NCI-H2107 (cell line): Measurements from ENCODE around the gene WIF1.

Experiments
- DNase-seq: peaks from one replicate; lab custom pipeline; 2025; lab: John Stamatoyannopoulos, UW

WIF1 gene, protein sequence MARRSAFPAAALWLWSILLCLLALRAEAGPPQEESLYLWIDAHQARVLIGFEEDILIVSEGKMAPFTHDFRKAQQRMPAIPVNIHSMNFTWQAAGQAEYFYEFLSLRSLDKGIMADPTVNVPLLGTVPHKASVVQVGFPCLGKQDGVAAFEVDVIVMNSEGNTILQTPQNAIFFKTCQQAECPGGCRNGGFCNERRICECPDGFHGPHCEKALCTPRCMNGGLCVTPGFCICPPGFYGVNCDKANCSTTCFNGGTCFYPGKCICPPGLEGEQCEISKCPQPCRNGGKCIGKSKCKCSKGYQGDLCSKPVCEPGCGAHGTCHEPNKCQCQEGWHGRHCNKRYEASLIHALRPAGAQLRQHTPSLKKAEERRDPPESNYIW

DNA sequence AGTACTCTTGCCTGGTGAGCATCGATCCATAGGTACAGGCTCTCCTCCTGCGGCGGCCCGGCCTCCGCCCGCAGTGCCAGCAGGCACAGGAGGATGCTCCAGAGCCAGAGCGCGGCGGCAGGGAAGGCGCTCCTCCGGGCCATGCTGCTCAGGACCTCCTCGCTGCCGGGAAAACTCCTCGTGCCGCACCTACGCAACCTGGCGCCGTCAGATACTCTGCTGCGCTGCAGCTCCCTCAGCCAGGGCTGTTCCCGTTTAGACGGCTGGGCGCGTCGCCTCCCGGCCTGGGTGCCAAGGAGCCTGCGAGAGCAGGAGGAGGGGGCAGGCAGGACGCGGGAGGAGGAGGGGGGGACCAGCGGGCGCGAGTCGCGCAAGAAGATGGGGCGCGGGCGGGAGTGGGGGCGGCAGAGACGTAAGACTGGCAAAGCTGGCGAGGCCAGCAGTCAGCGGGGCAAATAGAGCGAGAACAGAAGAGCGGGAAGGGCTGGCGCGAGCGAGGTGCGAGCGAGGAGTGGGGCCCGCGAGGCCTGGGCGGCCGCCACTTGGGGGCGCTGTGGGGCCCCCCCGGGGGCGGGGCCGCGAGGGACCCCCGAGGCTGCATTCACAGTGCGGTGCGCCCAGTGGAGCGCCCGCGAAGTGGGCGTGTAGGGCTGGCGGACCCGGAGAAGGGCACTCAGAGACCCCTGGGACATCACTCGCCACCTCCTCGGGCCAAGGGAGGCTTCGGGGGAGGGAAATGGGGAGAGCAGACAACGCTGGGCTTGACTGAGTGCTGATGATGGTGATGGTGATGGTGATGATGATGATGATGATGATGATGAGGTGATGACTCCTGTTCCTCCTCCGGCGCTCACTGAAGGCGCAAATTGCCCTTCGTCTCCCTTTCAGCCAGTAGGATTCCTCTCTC lies at the start of gene WIF1:
WIF1 (minus strand) TSS at position 257 of the 907 bp plus-strand sequence; CDS start at position 143, 114 bp downstream.
- DNase-seq = peak; percentile 14

DNA sequence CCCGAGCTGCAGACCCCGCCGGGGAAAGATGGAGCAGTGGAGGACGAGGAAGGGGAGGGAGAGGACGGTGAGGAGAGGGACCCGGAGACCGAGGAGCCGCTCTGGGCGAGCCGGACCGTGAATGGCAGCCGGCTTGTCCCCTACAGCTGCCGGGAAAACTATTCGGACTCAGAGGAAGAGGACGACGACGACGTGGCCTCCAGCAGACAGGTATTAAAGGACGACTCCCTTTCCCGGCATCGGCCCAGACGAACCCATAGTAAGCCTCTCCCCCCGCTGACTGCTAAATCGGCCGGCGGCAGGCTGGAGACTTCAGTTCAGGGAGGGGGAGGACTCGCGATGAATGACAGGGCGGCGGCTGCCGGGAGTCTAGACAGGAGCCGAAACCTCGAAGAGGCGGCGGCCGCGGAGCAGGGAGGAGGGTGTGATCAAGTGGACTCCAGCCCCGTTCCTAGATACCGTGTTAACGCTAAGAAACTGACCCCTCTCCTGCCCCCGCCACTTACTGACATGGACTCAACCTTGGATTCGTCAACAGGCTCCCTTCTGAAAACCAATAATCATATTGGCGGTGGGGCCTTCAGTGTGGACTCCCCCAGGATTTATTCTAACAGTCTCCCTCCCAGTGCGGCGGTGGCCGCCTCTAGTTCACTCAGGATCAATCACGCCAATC lies 49.2 kb upstream of the WIF1 start:
- DNase-seq = no peak

DNA sequence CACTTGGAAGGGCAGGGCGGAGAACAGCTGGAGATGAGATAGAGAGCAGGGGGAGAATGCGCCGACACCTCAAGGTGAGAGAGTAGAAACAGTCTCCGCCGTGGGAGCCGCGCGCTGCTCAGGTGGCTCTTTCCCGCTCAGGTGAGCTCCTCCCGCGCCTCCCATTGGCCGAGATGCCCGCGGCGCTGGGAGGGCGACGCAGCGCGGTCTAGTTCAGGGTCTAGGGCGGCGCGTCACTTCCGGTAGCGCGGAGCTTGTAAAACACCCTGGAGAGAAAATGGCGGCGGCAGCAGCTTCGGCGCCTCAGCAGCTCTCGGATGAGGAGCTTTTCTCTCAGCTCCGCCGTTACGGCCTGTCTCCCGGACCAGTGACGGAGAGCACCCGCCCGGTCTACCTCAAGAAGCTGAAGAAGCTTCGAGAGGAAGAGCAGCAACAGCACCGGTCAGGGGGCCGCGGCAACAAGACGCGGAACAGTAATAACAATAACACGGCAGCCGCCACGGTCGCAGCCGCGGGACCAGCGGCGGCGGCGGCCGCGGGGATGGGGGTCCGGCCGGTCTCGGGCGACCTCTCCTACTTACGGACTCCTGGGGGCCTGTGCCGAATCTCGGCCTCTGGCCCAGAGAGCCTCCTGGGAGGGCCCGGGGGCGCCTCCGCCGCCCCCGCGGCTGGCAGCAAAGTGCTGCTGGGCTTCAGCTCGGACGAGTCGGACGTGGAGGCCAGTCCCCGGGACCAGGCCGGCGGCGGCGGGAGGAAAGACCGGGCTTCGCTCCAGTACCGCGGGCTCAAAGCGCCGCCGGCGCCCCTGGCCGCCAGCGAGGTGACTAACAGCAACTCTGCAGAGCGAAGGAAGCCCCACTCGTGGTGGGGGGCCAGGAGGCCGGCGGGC lies 48.5 kb upstream of the WIF1 start, which contains the start of gene LEMD3:
LEMD3 (plus strand) TSS at position 264 of the 889 bp plus-strand sequence; CDS start at position 278, 14 bp downstream.
- peak; percentile 96 for DNase-seq

DNA sequence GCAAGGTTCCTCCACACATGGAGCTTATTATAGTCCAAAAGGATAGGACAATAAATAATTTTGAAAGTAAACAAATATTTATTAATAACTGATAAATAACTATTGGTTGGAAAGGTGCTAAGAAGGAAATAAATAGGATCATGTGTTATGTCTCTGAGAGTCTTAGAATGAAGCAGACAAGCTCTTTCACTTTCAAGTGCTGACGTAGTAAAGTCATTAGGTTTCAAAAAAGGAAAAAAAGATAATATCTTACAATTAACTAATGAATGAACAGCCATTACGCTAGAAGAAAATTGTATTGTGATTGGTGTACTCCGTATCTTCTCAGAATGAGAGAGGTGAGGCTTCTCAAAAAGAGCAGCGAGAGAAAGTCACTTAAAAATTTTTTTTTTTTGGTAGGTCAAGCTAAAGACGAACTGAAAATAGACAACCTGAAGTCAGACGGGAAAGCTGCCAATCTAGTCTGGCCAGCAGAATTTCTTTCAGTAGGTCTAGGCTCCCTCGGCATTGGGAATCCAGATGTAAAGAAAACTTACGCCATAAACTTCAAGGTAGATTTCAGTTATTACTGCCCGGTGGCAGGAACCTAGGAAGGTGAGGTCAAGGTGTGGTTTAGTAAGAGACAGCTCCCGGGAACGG lies 47.7 kb upstream of the WIF1 start:
- no peak for DNase-seq

DNA sequence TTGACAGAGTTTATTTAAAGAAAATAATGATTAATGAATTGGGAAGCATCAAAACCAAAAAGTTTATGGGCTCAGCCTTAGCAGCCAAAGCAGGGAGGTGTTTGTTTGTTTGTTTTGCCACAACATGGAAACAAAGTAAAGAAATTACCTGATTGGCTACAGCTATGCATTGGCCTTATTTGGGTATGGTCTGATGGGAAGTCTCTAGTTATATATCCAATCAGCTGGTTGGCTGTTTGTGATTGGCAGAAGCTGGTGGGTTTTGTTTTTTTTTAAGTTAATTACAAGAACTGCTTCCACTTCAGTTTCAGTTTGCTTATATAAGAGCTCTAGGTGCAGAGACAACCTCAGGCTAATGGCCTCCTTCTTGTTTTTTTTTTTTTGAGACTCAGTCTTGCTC lies 43.7 kb upstream of the WIF1 start:
- no peak for DNase-seq

DNA sequence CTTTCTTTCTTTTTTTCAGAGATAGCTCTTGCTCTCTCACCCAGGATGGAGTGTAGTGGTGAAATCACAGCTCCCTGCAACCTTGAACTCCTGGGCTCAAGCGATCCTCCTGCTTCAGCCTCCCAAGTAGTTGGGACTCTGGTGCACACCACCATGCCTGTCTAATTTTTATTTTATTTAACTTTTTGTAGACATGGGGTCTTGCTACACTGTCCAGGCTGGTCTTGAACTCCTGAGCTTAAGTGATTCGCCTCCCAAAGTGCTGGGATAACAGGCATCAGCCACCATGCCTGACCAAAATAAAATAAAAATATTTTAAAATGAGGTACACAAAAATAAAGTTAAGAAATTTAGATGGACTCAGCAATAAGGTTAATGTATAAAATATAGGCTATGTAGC lies 43.1 kb upstream of the WIF1 start:
- DNase-seq = no peak

DNA sequence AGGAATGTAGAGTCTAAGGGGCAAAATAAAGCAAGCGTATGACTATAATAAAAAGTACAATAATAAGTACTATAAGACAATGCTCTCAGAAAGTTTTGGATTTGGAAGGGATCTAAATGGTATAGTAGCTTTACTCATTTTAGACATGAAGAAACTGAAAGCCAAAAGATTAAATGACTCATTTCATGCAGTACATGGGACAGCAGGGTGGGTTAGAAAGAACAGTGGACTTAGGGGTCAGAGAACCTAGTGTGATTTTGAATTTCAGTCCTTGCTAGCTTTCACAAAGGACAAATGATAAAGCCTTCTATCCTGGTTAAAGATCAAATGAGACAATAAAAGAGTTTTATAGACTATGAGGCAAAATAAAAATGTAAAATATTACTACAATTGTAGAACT lies 41.5 kb upstream of the WIF1 start:
- DNase-seq = no peak

DNA sequence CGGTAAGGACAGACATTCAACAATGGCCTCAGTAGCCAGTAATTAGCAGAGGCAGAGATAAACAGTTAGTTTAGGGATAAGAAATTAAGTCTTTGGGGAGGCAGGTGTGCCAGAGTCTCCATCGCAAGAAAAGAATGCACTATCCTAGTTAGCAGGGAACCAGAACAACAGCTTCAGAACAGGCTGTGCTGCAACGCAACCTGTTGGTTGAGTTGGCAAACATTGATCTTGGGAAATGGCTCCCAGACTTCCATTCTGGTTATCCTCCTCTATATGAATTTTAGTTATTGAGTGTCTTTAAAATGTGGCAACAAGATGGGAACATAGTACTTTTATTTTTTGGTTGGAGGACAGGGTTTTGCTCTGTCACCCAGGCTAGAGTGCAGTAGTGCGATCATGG lies 36.0 kb upstream of the WIF1 start:
- DNase-seq = no peak

DNA sequence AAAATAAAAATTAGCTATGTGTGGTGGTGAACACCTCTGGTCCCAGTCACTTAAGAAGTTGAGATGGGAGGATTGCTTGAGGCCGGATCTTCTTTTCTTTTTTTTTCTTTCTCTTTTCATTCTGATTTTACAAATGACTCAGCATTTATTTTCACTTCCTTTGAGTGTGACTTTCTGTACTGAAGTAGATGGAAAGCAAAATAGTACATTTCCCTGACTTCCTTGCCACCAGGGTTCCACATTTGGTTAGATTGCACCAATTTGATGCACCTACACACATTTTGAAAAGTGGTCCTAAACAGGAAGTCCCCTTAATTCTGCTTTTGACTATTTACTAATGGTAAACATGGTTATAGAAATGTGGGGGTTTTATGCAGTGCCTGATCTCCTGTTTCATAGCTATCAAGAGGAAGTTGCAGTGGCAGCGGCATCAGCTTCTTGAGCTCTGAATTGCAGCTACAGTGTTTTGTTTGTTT lies 35.3 kb upstream of the WIF1 start:
- no peak for DNase-seq

DNA sequence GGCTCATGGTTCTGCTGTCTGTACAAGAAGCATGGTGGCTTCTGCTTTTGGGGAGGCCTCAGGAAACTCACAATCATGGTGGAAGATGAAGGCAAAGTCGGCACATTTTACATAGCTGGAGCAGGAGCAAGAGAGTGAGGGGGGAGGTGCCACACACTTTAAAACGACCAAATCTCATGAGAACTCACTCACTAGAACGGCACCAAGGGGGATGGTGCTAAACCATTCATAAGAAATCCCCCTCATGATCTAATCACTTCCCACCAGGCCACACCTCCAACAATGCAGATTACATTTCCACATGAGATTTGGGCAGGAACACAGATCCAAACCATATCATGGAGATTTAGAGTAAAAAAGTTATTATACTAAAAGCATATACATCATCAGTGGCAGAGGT lies 34.7 kb upstream of the WIF1 start:
- DNase-seq = no peak

DNA sequence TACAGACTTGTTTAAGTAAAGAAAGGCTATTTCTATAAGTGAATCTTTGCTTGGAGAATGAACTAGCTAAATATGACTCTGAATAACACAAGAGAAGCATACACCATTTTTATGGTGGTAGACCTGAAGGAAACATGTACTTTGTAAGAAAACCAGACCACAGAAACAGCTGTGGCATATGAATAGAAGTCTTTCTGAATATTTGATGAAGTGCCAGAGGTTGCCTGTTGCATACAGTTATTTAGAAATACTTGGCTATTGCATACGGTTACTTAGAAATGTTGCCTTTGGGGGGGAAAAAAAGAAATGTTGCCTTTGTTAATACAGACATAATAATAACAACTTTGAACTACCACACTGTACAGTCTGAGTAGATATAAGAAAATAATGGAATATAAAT lies 31.5 kb upstream of the WIF1 start:
- no peak for DNase-seq

DNA sequence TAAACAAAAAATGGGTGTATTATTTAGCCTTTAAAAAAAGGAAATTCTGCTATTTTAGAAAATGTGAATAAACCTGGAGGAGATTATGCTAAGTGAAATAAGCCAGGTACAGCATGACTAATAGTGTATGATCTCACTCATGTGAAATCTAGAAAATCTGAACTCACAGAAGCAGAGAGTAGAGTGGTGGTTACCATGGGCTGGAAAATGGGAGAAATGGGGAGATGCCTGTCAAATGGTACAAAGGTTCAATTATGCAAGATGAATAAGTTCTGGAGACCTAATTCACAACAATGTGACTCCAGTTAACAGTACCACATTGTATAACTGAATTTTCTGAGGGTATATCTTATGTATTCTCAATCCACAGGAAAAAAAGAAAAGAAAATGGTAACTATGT lies 30.9 kb upstream of the WIF1 start:
- no peak for DNase-seq

DNA sequence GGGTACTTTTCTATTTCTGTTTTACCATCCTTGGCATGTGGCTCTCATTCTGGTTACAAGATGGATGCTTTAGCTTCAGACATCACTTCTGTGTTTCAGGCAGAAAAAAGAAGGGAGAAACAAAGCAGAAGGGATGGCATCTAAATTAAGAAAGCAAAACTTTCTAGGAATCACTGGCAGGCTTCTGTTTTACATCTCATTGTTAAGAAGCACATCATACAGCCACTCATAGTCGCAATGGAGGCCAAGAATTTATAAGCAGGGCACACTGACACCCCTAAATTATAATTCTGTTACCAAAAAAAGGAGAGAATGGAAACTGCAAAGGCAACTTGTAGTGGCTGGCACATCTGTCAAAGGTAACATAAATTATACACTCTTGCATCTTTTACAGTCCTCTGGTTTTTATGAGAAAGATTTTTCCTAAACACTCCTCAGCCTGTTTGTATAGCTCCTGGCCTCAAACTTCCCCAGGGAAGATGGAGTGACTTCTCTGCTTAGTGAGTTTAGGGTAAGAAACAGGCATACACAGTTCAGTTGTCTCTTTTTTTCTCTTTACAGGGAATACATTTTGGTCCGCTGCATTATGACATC lies 26.3 kb upstream of the WIF1 start:
- DNase-seq = no peak

DNA sequence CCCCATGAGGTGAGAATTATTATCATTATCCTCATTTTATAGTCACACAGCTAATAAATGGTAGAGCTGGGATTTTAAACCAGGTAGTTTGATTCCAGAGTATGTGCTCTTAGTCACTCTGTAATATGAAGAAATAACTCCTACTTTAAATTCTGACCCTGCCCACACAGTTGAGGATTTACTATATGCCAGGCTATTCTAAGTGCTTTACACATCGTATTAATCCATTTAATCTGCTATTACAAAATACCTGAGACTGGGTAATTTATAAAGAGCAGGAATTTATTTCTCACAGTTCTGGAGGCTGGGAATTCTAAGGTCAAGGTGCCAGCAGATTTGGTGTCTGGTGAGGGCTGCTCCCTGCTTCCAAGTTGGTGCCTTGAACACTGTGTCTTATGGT lies 19.6 kb upstream of the WIF1 start:
- no peak for DNase-seq

DNA sequence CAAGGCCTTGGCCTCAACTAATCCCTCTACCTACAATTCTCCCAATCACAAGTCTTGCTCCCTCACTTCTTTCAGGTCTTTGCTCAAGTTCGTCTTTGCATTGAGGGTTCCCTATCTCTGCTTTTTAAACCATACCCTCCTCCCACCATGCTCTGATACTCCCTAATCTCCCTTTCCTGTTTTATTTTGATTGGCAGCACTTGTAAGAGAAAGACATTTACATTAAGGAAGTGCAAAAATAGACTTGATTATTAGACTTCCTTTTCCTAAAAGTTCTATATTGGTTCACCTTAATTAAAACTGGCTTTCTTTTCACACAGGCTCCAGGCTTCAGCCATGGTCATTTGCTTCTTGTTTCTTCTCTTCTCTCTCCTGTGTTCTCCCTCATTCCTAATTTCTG lies 18.3 kb upstream of the WIF1 start:
- DNase-seq = no peak

DNA sequence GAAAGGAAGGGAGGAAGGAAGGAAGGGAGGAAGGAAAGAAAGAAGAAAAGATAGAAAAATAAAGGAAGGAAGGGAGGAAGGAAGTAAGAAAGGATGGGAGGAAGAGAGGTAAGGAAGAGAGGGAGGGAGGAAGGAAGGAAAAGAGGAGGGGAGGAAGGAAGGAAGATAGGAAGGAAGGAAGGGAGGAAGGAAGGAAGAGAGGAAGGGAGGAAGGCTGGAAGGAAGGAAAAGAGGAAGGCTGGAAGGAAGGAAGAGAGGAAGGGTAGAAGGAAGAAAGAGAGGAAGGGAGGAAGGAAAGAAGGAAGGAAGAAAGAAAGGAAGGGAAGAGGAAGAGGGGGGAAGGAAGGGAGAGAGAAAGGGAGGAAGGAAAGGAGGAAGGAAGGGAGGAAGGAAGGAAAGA lies 12.8 kb upstream of the WIF1 start:
- DNase-seq = no peak

DNA sequence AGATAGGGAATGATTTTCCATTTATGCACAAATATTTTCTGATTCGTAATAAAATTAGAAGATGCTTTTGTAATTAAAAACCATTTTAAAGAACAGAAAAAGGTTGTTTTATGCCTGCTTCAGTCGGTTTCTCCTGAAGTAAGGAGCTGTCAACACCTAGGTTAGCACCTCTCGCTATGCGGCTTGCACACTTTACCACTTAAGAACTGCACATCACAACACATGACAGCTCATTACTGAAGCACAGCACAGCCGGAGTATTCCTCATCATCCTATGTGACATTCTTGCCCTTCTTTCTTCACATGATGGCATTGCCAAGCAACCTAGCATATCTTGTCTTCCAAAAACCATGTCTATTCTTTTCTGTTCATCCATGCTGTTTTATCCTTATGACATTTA lies 5.4 kb upstream of the WIF1 start:
- no peak for DNase-seq

DNA sequence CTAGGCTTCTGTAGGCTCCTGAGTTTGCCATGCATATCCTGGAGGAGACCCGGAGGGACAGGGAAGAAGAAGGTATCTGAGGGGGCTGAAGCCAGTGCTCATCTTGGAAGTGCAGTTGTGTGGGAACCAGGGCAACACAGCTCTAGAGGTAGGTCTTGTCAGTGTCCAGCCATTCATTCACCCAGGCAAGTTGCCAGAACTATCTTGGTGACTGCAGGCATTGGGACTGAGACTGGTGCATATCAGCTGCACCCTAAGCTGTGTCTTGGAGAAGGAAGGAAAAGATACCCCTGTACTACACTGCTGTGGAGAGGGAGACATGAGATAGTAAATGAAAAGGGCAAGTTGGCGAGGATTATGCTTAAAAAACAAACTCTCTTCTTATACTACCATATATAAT lies 4.9 kb upstream of the WIF1 start:
- DNase-seq = no peak

DNA sequence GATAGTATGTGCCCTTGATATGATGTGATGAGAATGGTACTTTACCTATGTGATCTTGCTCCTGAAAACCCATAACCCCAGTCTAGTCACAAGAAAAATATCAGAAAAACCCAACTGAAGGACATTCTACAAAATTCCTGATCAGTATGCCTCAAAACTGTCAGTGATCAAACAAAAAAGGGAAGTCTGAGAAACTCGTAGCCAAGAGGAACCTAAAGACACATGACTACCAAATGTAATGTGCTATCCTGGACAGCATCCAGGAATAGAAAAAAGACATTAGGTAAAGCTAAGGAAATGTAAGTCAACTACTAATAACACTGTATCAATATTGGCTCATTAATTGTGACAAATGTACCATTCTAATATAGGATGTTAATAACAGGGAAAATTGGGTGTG lies 4.1 kb upstream of the WIF1 start:
- DNase-seq = no peak

DNA sequence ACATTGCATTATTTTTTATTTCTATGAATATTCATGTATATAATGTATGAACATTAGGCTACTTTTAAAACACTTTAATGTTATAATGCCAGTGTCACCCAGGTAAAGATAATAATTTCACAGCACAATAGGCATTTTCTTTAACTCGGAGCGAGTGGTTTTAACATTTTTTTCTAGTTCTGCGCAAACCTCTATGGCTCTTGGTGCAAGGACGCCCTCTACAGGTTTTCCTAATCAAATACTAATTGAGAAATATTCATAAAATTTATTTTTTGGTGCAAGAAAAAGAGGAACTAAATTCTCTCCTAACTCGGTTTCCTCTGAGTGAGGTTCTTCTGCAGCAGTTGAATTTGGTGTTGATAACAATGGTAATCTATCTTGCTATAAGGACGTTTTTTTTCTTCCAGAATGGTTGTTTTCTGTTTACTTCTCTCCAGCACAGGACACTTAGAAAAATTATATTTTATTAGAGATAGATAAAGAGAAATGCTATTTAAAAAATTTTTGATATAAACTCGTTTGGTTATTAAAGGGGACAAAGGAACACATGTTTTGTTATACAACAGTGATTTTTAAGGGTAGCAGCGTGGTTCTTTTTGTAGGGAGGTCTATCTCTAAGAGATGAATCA lies 2.4 kb upstream of the WIF1 start:
- DNase-seq = no peak
